Progenitor cell of endocrine pancreas (in vitro differentiated cells): Measurements from ENCODE around the gene PEX11B. TPM values are rescaled to one million over a fixed set of nuclear protein-coding genes. Genes with fewer than 3 reads are reported as not detected.
"Not testable (repeated sequence)": the region's sequence is repeated elsewhere in the genome, so short reads cannot be mapped to it uniquely, and the experiment has no call there.

Source experiments
- DNase-seq: peaks from one replicate; pipeline ENCODE4 v3.0.0; 2021; ENCODE audit warnings: low spot score; ENCODE audit not compliant: unreplicated experiment
- H3K27ac Mint-ChIP-seq: 2 replicates; pipeline ENCODE4 v1.8.0; 2021; ENCODE audit warnings: mild to moderate bottlenecking, moderate library complexity, mixed read lengths
- H3K27me3 Mint-ChIP-seq: 2 replicates; pipeline ENCODE4 v1.8.0; 2021; ENCODE audit warnings: mixed read lengths
- H3K36me3 Mint-ChIP-seq: 2 replicates; pipeline ENCODE4 v1.8.0; 2022; ENCODE audit warnings: mixed read lengths; ENCODE audit not compliant: insufficient read depth
- H3K4me1 Mint-ChIP-seq: 2 replicates; pipeline ENCODE4 v1.8.0; 2021; ENCODE audit warnings: low read depth, mixed read lengths
- H3K4me3 Mint-ChIP-seq: 2 replicates; pipeline ENCODE4 v1.8.0; 2021; ENCODE audit warnings: low read depth, mild to moderate bottlenecking, moderate library complexity, mixed read lengths
- H3K9me3 Mint-ChIP-seq: 2 replicates; pipeline ENCODE4 v1.8.0; 2021; ENCODE audit warnings: low read depth, mixed read lengths
- CTCF ChIP-seq: fragments of 200-600 bp; sonication (generic); IDR thresholded peaks from one replicate; pipeline ENCODE4 v1.5.0; 2021; ENCODE audit warnings: antibody characterized with exemption, mild to moderate bottlenecking; ENCODE audit not compliant: unreplicated experiment
- total RNA-seq: library from RNA; stranded (reverse); gene quantifications from 2 replicates; pipeline ENCODE4 v1.2.1, GENCODE V29; 2021

PEX11B gene
- total RNA-seq, 1 donor from 2014 or later, result 23.9 TPM

GRCh38 chr1:145927916-145928643 lies 9.6 kb upstream of the PEX11B start:
- no peak overlapping the region for H3K27ac Mint-ChIP-seq

GRCh38 chr1:145927063-145927886 lies 8.8 kb upstream of the PEX11B start, which contains the start of gene RBM8A:
TSS of gene RBM8A (minus strand) at chr1:145927484. CDS start at chr1:145927426, 58 bp downstream.
- peak; percentile 78 for DNase-seq
- Mint-ChIP-seq H3K9me3 (no peaks in the 10 kb centered on the region), H3K4me3 (no peak within 1 kb of the TSS), H3K27ac (no peak within 1 kb of the TSS), H3K36me3 (peaks cover 2% of the 10 kb centered on the region), H3K27me3 (no peaks in the 10 kb centered on the region), H3K4me1 (peaks cover 4% of the 10 kb centered on the region)
- TF ChIP-seq CTCF, result peak; percentile 74

More at GRCh38 chr1:145927916-145928643, 9.6 kb upstream of the PEX11B start:
- no peak for TF ChIP-seq CTCF
- DNase-seq, result no peak
- Mint-ChIP-seq H3K36me3 (peaks cover 2% of the 10 kb centered on the region), H3K27me3 (no peaks in the 10 kb centered on the region), H3K9me3 (no peaks in the 10 kb centered on the region), H3K4me3 (peak overlapping the region; percentile 69), H3K4me1 (peaks cover 12% of the 10 kb centered on the region)

GRCh38 chr1:145926686-145927062 lies 8.2 kb upstream of the PEX11B start:
- H3K4me3 Mint-ChIP-seq, result no peak overlapping the region
- no peak for TF ChIP-seq CTCF
- no peak overlapping the region for H3K27ac Mint-ChIP-seq
- H3K9me3 Mint-ChIP-seq, result no peaks in the 10 kb centered on the region
- H3K27me3 Mint-ChIP-seq, result no peaks in the 10 kb centered on the region
- H3K36me3 Mint-ChIP-seq, result peaks cover 2% of the 10 kb centered on the region
- DNase-seq, result no peak
- peaks cover 4% of the 10 kb centered on the region for H3K4me1 Mint-ChIP-seq

DNA sequence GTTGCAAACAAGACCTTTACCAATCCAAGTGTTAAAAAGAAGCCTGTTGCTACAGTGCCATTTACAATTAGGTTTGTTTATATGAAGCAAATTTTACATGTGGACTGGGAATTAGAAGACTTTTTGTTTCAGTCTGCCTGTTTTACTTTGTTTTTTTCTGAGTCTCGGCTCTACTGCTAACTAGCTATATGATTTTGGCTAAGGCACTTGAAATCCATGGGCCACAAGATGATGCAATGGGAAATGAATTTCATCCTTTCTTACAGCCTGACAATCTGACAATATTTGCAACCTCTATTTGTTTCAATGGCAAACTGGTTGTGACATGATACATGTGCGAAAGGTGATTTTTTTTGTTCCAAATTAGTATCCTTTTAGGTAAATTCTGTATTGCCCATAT lies 3.7 kb upstream of the PEX11B start:
- H3K9me3 Mint-ChIP-seq, result no peaks in the 10 kb centered on the region
- no peak for DNase-seq
- peaks cover 2% of the 10 kb centered on the region for H3K36me3 Mint-ChIP-seq
- H3K4me1 Mint-ChIP-seq, result peaks cover 15% of the 10 kb centered on the region
- H3K27ac Mint-ChIP-seq, result no peak overlapping the region
- no peak for TF ChIP-seq CTCF
- H3K27me3 Mint-ChIP-seq, result no peaks in the 10 kb centered on the region
- H3K4me3 Mint-ChIP-seq, result no peak overlapping the region

DNA sequence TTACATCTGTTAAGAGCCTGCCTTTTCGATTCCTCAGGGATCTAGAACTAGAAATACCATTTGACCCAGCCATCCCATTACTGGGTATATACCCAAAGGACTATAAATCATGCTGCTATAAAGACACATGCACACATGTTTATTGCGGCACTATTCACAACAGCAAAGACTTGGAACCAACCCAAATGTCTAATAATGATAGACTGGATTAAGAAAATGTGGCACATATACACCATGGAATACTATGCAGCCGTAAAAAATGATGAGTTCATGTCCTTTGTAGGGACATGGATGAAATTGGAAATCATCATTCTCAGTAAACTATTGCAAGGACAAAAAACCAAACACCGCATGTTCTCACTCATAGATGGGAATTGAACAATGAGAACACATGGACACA lies 1.8 kb upstream of the PEX11B start:
- H3K27ac Mint-ChIP-seq, H3K36me3 Mint-ChIP-seq, DNase-seq, H3K27me3 Mint-ChIP-seq, H3K9me3 Mint-ChIP-seq: not testable (repeated sequence)
- Mint-ChIP-seq H3K4me1 (peaks cover 14% of the 10 kb centered on the region), H3K4me3 (peak overlapping the region; percentile 92)
